Ovary (tissue), 3 donors: Measurements from ENCODE around the gene HPCAL4.

Source experiments
- CTCF ChIP-seq, 3 donors: fragments of 450-650 bp in 2 of 3; fragments of 200-600 bp in 1 of 3; IDR thresholded peaks; one replicate each; pipeline versions ENCODE4 v1.5.1 to v1.8.0; 2016 to 2022; ENCODE audit warnings: antibody characterized with exemption in 3 of 3, mild to moderate bottlenecking in 1 of 3
- POLR2A ChIP-seq: fragments of 450-650 bp; IDR thresholded peaks from one replicate; pipeline ENCODE4 v1.6.1; 2017; ENCODE audit warnings: antibody characterized with exemption, mild to moderate bottlenecking, moderate library complexity
- donor health status: DM: no; HTN: no; CAD: no.

- no peak for TF ChIP-seq CTCF (IDR thresholded peaks at IDR 0.05)
- no peak for TF ChIP-seq POLR2A
Observed at GRCh38 chr1:39645411-39646043, 45.7 kb downstream of the HPCAL4 start.
